ENCODE measurements around the gene OVCA2.

The OVCA2 gene

GRCh38 chr17:1997289-1997926 lies 44.4 kb upstream of the OVCA2 start:
- DNase-seq (ENCODE audit: low spot score), result no peak
- in situ Hi-C loops (cut with MboI; ENCODE audit: low pct_unique_long_range_greater_than_20kb, low sequenced_read_pairs, unreplicated experiment), result no loop called here
- no peak for TF ChIP-seq CTCF (IDR thresholded peaks at IDR 0.05; ENCODE audit: extremely low read depth, insufficient read depth, missing control alignments)

GRCh38 chr17:1997927-1998742 lies 43.7 kb upstream of the OVCA2 start:
- in situ Hi-C loops (cut with MboI; ENCODE audit: low pct_unique_long_range_greater_than_20kb, low sequenced_read_pairs, unreplicated experiment), result no loop called here
- TF ChIP-seq CTCF (IDR thresholded peaks at IDR 0.05; ENCODE audit: extremely low read depth, insufficient read depth, missing control alignments), result no peak
- no peak for DNase-seq (ENCODE audit: low spot score)

- DNase-seq (ENCODE audit: low spot score), result no peak
- TF ChIP-seq CTCF (IDR thresholded peaks at IDR 0.05; ENCODE audit: extremely low read depth, insufficient read depth, missing control alignments), result no peak
- in situ Hi-C loops (cut with MboI; ENCODE audit: low pct_unique_long_range_greater_than_20kb, low sequenced_read_pairs, unreplicated experiment), result no loop called here
These were observed 42.1 kb upstream of the OVCA2 start for GRCh38 chr17:1999557-2000251.

- in situ Hi-C loops (cut with MboI; ENCODE audit: low pct_unique_long_range_greater_than_20kb, low sequenced_read_pairs, unreplicated experiment), result no loop called here
- DNase-seq (ENCODE audit: low spot score), result no peak
- TF ChIP-seq CTCF (IDR thresholded peaks at IDR 0.05; ENCODE audit: extremely low read depth, insufficient read depth, missing control alignments), result no peak
These were observed 39.0 kb upstream of the OVCA2 start for GRCh38 chr17:2002767-2003329.

GRCh38 chr17:2003525-2003924 lies 38.3 kb upstream of the OVCA2 start:
- in situ Hi-C loops (cut with MboI; ENCODE audit: low pct_unique_long_range_greater_than_20kb, low sequenced_read_pairs, unreplicated experiment), result no loop called here
- no peak for TF ChIP-seq CTCF (IDR thresholded peaks at IDR 0.05; ENCODE audit: extremely low read depth, insufficient read depth, missing control alignments)
- no peak for DNase-seq (ENCODE audit: low spot score)

GRCh38 chr17:2004435-2004952 lies 37.3 kb upstream of the OVCA2 start:
- no peak for TF ChIP-seq CTCF (IDR thresholded peaks at IDR 0.05; ENCODE audit: extremely low read depth, insufficient read depth, missing control alignments)
- in situ Hi-C loops (cut with MboI; ENCODE audit: low pct_unique_long_range_greater_than_20kb, low sequenced_read_pairs, unreplicated experiment), result no loop called here
- DNase-seq (ENCODE audit: low spot score), result no peak
